Endothelial cell of umbilical vein (primary cell): ENCODE data around the gene HSPG2. TPM values are rescaled to one million over a fixed set of nuclear protein-coding genes. Genes with fewer than 3 reads are reported as not detected.

Source experiments
- BruUV-seq: library from RNA; stranded (reverse); fragments of 400-500 nt; replicated peaks from 2 replicates; lab custom pipeline; 2021; lab: Mats Ljungman, UMichigan
- CTCF ChIA-PET: fragments of 300-600, 350-600 bp; sonication (Branson Sonifier 250); formaldehyde crosslinking; loops from one replicate; lab custom pipeline; 2021; ENCODE audit warnings: antibody characterized with exemption, inconsistent platforms; lab: Charles Lee
- POLR2A ChIA-PET: fragments of 300-600, 350-600 bp; sonication (Branson Sonifier 250); formaldehyde crosslinking; loops from one replicate; lab custom pipeline; 2021; ENCODE audit warnings: antibody characterized with exemption, inconsistent platforms; lab: Charles Lee
- DNase-seq: peaks from one replicate; pipeline ENCODE4 v3.0.0-alpha.2; 2011; ENCODE audit warnings: low read depth, low spot score
- FAIRE-seq: peaks from 2 replicates; lab custom pipeline; 2011; peaks lifted over from hg19 to GRCh38; lab: Jason Lieb, UNC
- H2AFZ ChIP-seq: 2 replicates; pipeline ENCODE4 v1.6.0; 2012; ENCODE audit warnings: low read depth, low read length, control low read depth, inconsistent platforms
- H3K27ac ChIP-seq: 2 replicates; pipeline ENCODE4 v1.5.1; 2011; ENCODE audit warnings: low read depth, mild to moderate bottlenecking, control low read depth, low read length, moderate library complexity; ENCODE audit not compliant: insufficient read depth
- H3K27me3 ChIP-seq, 2 experiments: 2 replicates each; pipeline versions ENCODE4 v1.6.0 to v1.6.1; 2011; ENCODE audit warnings: low read length in 2 of 2, mixed read lengths in 1 of 2; ENCODE audit not compliant: control insufficient read depth in 2 of 2, insufficient read depth in 2 of 2
- H3K36me3 ChIP-seq, 2 experiments: 2 replicates in 1 of 2; 3 replicates in 1 of 2; pipeline ENCODE4 v1.5.1; 2011; ENCODE audit warnings: low read length in 2 of 2, mild to moderate bottlenecking in 1 of 2, moderate library complexity in 1 of 2; ENCODE audit not compliant: control insufficient read depth in 2 of 2, insufficient read depth in 2 of 2; ENCODE audit errors: extremely low read depth in 1 of 2
- H3K4me1 ChIP-seq: 3 replicates; pipeline ENCODE4 v1.5.1; 2011; ENCODE audit warnings: mild to moderate bottlenecking, low read length; ENCODE audit not compliant: control insufficient read depth, insufficient read depth; ENCODE audit errors: extremely low read depth
- H3K4me2 ChIP-seq: 2 replicates; pipeline ENCODE4 v1.6.1; 2011; ENCODE audit warnings: low read length, control low read depth, mixed read lengths; ENCODE audit not compliant: insufficient read depth
- H3K4me3 ChIP-seq, 3 experiments: fragments of 200-600 bp in 1 of 3; sonication (generic), shearing (Covaris generic) in 1 of 3; replicated peaks in 1 of 3; 2 replicates each; pipeline ENCODE4 v1.5.1; 2011 to 2016; ENCODE audit warnings: control low read depth in 3 of 3, low read length in 3 of 3, mild to moderate bottlenecking in 2 of 3, inconsistent platforms in 1 of 3, low read depth in 1 of 3, moderate library complexity in 1 of 3; ENCODE audit not compliant: insufficient read depth in 1 of 3
- H3K79me2 ChIP-seq: 2 replicates; pipeline ENCODE4 v1.6.0; 2012; ENCODE audit warnings: low read length, inconsistent platforms; ENCODE audit not compliant: control insufficient read depth, insufficient read depth
- H3K9ac ChIP-seq: replicated peaks from 2 replicates; pipeline ENCODE3; 2011; ENCODE audit warnings: low read length, control low read depth; ENCODE audit not compliant: insufficient read depth; ENCODE audit errors: extremely low read depth
- H3K9me1 ChIP-seq: replicated peaks from 3 replicates; pipeline ENCODE4 v1.6.0; 2011; ENCODE audit warnings: mild to moderate bottlenecking, low read length; ENCODE audit not compliant: control insufficient read depth, insufficient read depth; ENCODE audit errors: extremely low read depth
- H3K9me3 ChIP-seq: replicated peaks from 2 replicates; pipeline ENCODE4 v1.5.1; 2012; ENCODE audit warnings: low read length, inconsistent platforms; ENCODE audit not compliant: control insufficient read depth, insufficient read depth
- H4K20me1 ChIP-seq: replicated peaks from 2 replicates; pipeline ENCODE3; 2011; ENCODE audit warnings: mild to moderate bottlenecking, low read length; ENCODE audit not compliant: control insufficient read depth, insufficient read depth; ENCODE audit errors: extremely low read depth
- CTCF ChIP-seq, 2 donors: IDR thresholded peaks; 1 replicate in 1 of 2; 2 replicates in 1 of 2; pipeline ENCODE4 v1.5.1; 2011; ENCODE audit warnings: low read length in 2 of 2, mild to moderate bottlenecking in 2 of 2, moderate library complexity in 2 of 2, control low read depth in 1 of 2, inconsistent platforms in 1 of 2, low read depth in 1 of 2; ENCODE audit not compliant: insufficient read depth in 1 of 2; ENCODE audit errors: extremely low read depth in 1 of 2
- GATA2 ChIP-seq: IDR thresholded peaks from 2 replicates; pipeline ENCODE4 v1.7.0; 2011; ENCODE audit warnings: low read depth, mild to moderate bottlenecking, moderate library complexity, mixed read lengths, low read length; ENCODE audit not compliant: insufficient read length, insufficient read depth
- JUN ChIP-seq: IDR thresholded peaks from 2 replicates; pipeline ENCODE4 v1.6.1; 2011; ENCODE audit warnings: borderline replicate concordance, low read depth; ENCODE audit not compliant: insufficient read length, insufficient read depth
- MYC ChIP-seq: IDR thresholded peaks from one replicate; pipeline ENCODE4 v1.6.1; 2011; ENCODE audit warnings: mild to moderate bottlenecking, low read depth, low read length
- POLR2A ChIP-seq: IDR thresholded peaks from 2 replicates; pipeline ENCODE4 v1.6.1; 2012; ENCODE audit warnings: low read depth, mild to moderate bottlenecking, control low read depth, low read length
- POLR2AphosphoS5 ChIP-seq: IDR thresholded peaks from 2 replicates; pipeline ENCODE4 v1.6.1; 2012; ENCODE audit warnings: low read depth, mild to moderate bottlenecking, control low read depth, low read length, moderate library complexity; ENCODE audit not compliant: insufficient read depth
- dilution Hi-C: fragments of 300-500 bp; cut with MboI; formaldehyde crosslinking; loops from one replicate; pipeline ENCODE4 v1.15.0; 2019; ENCODE audit warnings: low sequenced_read_pairs; ENCODE audit not compliant: extremely low pct_ligation_motif_present
- intact Hi-C: fragments of 100-400 bp; cut with micrococcal nuclease; formaldehyde crosslinking; loops from one replicate; pipeline ENCODE4 v1.10.0; 2022
- polyA plus RNA-seq, 4 experiments: library from polyadenylated mRNA; depleted of rRNA in 3 of 4; stranded (reverse) in 3 of 4; unstranded in 1 of 4; fragments of >200 nt; gene quantifications; 2 replicates each; pipeline versions ENCODE4 v1.2.1 to v1.2.3, GENCODE V29; 2011 to 2012; ENCODE audit warnings: missing spikeins in 1 of 4
- total RNA-seq: library from RNA; stranded (reverse); gene quantifications from 2 replicates; pipeline ENCODE4 v1.2.3, GENCODE V29; 2021

The HSPG2 gene
- total and polyA plus RNA-seq, 2 donors (not counting 3 experiments of a cell fraction or from before 2014, with no cell fraction given), result 734 to 3,499 TPM

- intact Hi-C loops (loop anchor here (1.0 to 5.0 kb wide), 4 partner anchors 32 to 155 kb away; partner anchors contain the start of gene HSPG2), dilution Hi-C loops (no loop called here)
- Histone ChIP-seq H3K4me2 (peak overlapping the region; percentile 78), H3K9me3 (no peaks in the 10 kb centered on the region), H3K4me1 (peaks cover 6% of the 10 kb centered on the region), H3K9me1 (no peaks in the 10 kb centered on the region), H2AFZ (peak overlapping the region; percentile 23), H3K36me3 (no peaks in the 10 kb centered on the region), H3K9ac (peak overlapping the region; percentile 99), H3K27me3 (no peaks in the 10 kb centered on the region), H3K4me3 (peak overlapping the region; percentile 86 to 98 (median 97)), H3K79me2 (peaks cover 45% of the 10 kb centered on the region), H3K27ac (peak overlapping the region; percentile 99), H4K20me1 (no peaks in the 10 kb centered on the region)
- CTCF ChIA-PET, result interaction anchor here (0.8 to 2.8 kb wide), 21 partner anchors 9 to 101 kb away, joined by 3 to 28 read pairs (median 6); no protein-coding TSS in a partner anchor
- FAIRE-seq, result no peak
- TF ChIP-seq GATA2 (no peak), CTCF (IDR thresholded peaks at IDR 0.05; ENCODE audit: extremely low read depth in 1 of 2, insufficient read depth in 1 of 2, low read depth in 1 of 2, low read length in 2 of 2) (peak; percentile 23 to 47)
- DNase-seq, result peak; percentile 82
- BruUV-seq, result no TSS peak
- POLR2A ChIA-PET, result interaction anchor here (2.6 kb wide), 1 partner anchor 17 kb away, joined by 20 read pairs; no protein-coding TSS in a partner anchor
Measured at GRCh38 chr1:21782349-21782867, 154.7 kb downstream of the HSPG2 start.

GRCh38 chr1:21781815-21782348, 155.2 kb downstream of the HSPG2 start:
- TF ChIP-seq MYC, result no peak
- peak; percentile 32 for TF ChIP-seq POLR2AphosphoS5
- TF ChIP-seq JUN, result no peak
- no peak for TF ChIP-seq POLR2A
- ChIA-PET CTCF (interaction anchor here (0.8 to 2.8 kb wide), 22 partner anchors 9 to 101 kb away, joined by 3 to 28 read pairs (median 6); no protein-coding TSS in a partner anchor), POLR2A (interaction anchor here (1.1 to 2.6 kb wide), 2 partner anchors 17 to 21 kb away, joined by 5 to 20 read pairs; no protein-coding TSS in a partner anchor)
- H4K20me1 ChIP-seq, result no peaks in the 10 kb centered on the region
- H3K4me3 ChIP-seq, result peak overlapping the region; percentile 86 to 98 (median 97)
- H3K4me2 ChIP-seq, result peak overlapping the region; percentile 78
- dilution Hi-C loops, result no loop called here
- peaks cover 6% of the 10 kb centered on the region for H3K4me1 ChIP-seq
- H3K27me3 ChIP-seq, result no peaks in the 10 kb centered on the region
- no peak overlapping the region for H2AFZ ChIP-seq
- peak overlapping the region; percentile 99 for H3K9ac ChIP-seq
- FAIRE-seq, result peak; percentile 58
- BruUV-seq, result no TSS peak
- peak; percentile 85 for DNase-seq
- no peaks in the 10 kb centered on the region for H3K9me3 ChIP-seq
- peaks cover 51% of the 10 kb centered on the region for H3K79me2 ChIP-seq
- no peaks in the 10 kb centered on the region for H3K9me1 ChIP-seq
- H3K27ac ChIP-seq, result peak overlapping the region; percentile 99
- H3K36me3 ChIP-seq, result no peaks in the 10 kb centered on the region
- intact Hi-C loops, result loop anchor here (1.0 to 5.0 kb wide), 4 partner anchors 33 to 155 kb away; partner anchors contain the start of gene HSPG2
